Epithelial cell of proximal tubule (primary cell): Measurements from ENCODE around the gene RHD. TPM values are rescaled to one million over a fixed set of nuclear protein-coding genes. Genes with fewer than 3 reads are reported as not detected.
"Not testable (repeated sequence)": the region's sequence is repeated elsewhere in the genome, so short reads cannot be mapped to it uniquely, and the experiment has no call there.

ENCODE experiments used
- DNase-seq: peaks from one replicate; pipeline ENCODE4 v3.0.0-alpha.2; 2011; ENCODE audit warnings: low read depth
- H3K4me3 ChIP-seq: 2 replicates; pipeline ENCODE4 v1.5.1; 2011; ENCODE audit warnings: low read depth, mild to moderate bottlenecking, low read length
- total RNA-seq: library from RNA; depleted of rRNA; stranded (reverse); fragments of >200 nt; gene quantifications from 2 replicates; pipeline ENCODE4 v1.2.3, GENCODE V29; 2015
- TF ChIP-seq, protein P1 (sequence below): conservative IDR thresholded peaks from 2 replicates; pipeline ENCODE4 v1.5.1; 2012; ENCODE audit warnings: low read depth, mild to moderate bottlenecking, low read length

RHD gene
- total RNA-seq, 1 donor from 2014 or later: not detected

DNA sequence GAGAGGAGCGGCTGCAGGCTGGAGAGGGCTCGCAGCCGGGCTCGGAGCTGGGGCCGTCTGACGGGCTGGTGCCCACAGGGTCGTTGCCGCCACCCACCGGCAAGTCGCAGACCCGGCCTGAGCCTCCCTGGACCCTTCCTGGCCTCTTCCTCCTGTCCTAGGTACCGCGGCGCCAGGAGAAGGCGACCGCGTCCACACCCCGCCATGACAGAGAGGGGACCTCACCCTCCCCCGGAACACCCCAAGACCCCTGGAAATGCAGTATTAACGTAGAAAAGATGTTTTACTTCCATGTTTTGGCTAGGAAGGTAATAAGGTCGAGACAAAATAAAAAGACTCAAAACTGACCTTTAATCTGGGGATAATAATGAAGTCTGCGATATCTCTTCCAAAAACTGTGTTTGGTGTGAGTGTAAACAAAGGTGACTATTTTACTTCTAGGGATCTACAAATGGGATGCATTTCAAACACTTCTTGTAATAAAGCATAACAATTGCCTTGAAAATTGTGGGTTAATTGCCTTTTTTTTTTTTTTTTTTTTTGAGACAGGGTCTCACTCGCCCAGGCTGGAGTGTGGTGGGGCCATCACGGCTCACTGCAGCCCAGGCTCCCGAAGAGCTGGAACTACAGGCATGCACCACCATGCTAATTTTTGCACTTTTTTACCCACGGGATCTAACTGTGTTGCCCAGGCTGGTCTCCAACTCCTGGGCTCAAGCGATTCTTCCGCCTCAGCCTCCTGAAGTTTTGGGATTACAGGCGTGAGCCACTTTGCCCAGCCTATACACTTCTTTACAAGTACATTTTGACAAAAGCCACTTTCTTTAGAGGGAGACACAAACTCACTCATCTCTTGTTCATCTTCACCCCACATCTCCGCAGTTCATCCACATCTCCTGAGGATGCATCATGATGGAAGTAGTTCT lies 24.2 kb upstream of the RHD start:
- DNase-seq: no peak
- peak overlapping the region; percentile 71 for H3K4me3 ChIP-seq
- TF ChIP-seq, protein P1, sequence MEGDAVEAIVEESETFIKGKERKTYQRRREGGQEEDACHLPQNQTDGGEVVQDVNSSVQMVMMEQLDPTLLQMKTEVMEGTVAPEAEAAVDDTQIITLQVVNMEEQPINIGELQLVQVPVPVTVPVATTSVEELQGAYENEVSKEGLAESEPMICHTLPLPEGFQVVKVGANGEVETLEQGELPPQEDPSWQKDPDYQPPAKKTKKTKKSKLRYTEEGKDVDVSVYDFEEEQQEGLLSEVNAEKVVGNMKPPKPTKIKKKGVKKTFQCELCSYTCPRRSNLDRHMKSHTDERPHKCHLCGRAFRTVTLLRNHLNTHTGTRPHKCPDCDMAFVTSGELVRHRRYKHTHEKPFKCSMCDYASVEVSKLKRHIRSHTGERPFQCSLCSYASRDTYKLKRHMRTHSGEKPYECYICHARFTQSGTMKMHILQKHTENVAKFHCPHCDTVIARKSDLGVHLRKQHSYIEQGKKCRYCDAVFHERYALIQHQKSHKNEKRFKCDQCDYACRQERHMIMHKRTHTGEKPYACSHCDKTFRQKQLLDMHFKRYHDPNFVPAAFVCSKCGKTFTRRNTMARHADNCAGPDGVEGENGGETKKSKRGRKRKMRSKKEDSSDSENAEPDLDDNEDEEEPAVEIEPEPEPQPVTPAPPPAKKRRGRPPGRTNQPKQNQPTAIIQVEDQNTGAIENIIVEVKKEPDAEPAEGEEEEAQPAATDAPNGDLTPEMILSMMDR: peak; percentile 9

DNA sequence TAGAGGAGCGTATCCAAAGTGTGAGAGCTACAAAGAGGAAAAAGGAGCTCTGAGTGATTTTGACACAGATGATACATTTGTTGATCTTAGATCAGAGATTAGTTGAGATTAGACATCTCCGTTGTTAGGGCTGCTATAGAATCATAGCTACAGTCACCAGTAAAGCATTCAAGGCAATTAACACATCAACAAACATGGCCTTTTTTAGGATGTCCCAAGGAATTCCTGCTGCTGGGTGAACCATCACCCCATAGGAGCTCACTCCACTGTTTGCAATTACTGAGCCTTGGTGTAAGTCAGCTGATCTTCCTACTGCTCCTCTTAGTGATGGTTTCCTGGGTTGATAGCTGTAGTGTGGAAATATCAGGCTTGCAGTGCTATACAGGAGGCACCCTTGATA lies 18.4 kb upstream of the RHD start:
- H3K4me3 ChIP-seq: no peak overlapping the region
- TF ChIP-seq, protein P1: no peak
- no peak for DNase-seq

DNA sequence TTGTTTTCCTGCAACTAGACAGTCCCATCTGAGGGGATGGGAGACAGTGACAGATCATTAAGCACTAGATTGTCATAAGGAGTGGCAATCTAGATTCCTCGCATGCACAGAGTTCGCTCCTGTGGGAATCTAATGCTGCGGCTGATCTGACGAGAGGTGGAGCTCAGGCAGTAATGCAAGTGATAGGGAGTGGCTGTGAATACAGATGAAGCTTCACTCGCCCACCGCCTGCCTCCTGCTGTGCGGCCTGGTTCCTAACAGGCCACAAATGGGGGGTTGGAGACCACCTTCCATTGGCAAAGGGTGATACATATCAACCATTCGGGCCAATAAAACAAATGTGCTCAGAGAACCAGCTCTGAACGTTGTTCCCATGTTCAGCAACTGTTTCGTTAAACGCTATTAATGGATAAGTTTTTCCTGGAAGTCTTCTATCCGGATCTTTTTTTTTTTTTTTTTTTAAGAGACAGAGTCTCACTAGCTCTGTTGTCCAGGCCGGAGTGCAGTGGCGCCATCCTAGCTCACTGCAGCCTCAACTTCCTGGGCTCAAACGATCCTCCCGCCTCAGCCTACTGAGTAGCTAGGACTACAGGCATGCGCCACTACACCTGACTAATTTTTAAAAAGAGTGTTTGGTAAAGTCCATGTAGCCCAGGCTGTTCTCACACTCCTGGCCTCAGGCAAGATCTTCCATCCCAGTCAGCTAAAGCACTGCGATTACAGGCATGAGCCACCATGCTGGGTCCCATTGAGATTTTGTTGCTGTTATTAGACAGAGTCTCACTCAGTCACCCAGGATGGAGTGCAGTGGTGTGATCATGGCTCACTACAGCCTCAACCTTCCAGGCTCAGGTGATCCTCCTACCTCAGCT lies 16.4 kb upstream of the RHD start:
- DNase-seq: no peak

DNA sequence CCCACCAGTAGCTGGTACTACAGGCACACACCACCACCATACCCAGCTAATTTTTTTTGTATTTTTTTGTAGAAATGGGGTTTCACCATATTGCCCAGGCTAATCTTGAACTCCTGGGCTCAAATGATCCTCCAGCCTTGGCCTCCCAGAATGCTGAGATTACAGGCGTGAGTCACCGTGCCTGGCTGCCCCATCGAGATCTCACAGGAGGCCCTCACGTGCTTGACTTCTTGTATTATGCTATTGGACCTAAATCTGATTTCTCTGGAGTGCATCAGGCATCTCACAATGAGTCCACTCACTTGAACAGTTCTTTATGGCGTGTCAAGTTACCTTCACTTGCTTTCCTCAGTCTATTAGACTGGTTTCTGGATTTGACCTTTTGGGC lies 15.7 kb upstream of the RHD start:
- no peak overlapping the region for H3K4me3 ChIP-seq
- DNase-seq: no peak
- TF ChIP-seq, protein P1: no peak

More for the DNA sequence above, 16.4 kb upstream of the RHD start:
- no peak overlapping the region for H3K4me3 ChIP-seq
- TF ChIP-seq, protein P1: no peak

DNA sequence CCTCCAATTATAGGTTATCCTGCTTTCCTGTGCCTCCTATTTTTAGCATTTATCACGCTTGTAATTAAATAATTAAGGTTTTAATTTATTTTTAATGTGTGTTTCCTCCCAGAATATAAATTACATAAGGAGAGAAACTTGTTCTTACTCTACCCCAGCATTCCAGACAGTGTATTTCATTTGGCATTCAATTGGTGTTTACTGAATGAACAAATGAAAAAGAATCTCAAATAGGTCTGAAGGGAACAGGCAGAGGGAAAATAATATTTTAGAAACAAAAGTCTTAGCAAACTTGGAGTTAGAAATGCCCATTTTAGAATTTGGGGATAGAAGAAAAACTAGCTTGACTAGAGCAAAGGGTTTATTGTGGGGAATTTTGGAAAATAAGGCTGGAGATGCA lies 15.1 kb upstream of the RHD start:
- no peak overlapping the region for H3K4me3 ChIP-seq
- no peak for DNase-seq
- TF ChIP-seq, protein P1: no peak

DNA sequence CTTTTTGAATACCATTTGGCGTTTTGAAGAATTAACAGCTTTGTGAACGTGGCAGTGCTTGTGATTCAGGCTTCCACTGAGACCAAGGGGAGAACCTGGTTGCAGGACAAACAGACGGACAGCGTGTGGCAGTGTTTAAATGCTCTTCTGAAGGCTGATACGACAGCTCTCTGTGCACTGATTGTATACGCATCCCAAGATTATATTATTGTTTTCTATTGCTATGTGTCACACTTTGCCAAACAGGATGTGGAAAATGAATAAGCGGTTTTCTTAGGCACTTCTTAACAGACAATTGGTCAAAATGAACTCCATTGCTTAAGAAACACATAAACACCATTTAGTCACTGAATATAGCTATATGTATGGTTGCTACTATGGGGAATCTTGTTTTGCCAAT lies 12.5 kb upstream of the RHD start:
- TF ChIP-seq, protein P1: peak; percentile 11
- H3K4me3 ChIP-seq, DNase-seq: not testable (repeated sequence)

DNA sequence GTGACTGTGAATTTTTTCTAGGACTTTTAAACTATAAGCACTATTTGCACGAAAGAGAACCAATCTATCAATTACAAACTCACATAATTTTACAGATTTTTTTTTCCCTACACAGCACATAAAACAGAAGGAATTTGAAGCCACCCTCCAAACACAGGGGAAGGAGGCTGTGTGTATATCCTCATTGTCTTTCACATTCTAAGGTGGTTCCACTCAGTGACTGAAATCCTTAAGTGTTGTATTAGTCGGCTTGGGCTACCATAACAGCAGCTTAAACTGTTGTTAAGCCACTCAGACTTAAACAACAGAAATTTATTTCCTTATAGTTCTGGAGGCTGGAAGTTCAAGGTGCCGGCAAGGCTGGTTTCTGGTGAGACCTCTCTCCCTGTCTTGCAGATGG lies 12.0 kb upstream of the RHD start:
- not testable (repeated sequence) for H3K4me3 ChIP-seq, DNase-seq

DNA sequence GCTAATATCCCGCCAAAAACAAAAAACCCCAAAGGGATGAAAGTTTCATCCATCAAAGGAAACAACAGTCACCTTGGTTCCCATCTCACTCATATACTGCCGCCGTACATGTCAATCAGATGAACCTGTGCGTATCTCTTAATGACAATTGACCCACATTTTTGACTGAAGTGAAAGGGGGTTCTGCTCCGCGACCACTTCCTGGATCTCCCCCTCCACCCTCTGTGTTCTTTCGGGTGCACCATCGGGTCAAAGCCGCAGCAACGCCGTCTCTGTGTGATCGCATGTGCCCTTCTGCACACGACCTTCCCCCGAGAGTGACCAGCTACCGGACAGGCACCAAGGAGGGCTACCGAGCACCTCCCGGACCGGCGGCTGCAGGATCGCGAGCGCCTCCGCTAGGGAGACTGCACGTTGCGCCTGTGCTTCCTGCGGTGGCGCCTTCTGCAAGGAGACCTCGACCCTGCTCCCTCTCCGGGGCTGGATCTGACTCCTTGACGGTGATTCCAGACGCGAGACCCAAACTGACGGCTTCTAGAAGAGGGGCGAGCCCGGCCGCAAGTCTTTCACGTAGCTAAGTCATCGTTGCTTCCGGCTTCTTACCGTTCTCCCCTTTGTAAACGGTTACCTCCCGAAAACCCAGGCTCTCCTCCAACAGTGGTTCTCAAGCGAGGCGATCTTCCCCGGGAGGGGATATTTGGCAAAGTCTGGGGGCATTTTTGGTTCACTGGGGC lies 5.6 kb upstream of the RHD start:
- peak overlapping the region; percentile 65 for H3K4me3 ChIP-seq
- DNase-seq: not testable (repeated sequence)

DNA sequence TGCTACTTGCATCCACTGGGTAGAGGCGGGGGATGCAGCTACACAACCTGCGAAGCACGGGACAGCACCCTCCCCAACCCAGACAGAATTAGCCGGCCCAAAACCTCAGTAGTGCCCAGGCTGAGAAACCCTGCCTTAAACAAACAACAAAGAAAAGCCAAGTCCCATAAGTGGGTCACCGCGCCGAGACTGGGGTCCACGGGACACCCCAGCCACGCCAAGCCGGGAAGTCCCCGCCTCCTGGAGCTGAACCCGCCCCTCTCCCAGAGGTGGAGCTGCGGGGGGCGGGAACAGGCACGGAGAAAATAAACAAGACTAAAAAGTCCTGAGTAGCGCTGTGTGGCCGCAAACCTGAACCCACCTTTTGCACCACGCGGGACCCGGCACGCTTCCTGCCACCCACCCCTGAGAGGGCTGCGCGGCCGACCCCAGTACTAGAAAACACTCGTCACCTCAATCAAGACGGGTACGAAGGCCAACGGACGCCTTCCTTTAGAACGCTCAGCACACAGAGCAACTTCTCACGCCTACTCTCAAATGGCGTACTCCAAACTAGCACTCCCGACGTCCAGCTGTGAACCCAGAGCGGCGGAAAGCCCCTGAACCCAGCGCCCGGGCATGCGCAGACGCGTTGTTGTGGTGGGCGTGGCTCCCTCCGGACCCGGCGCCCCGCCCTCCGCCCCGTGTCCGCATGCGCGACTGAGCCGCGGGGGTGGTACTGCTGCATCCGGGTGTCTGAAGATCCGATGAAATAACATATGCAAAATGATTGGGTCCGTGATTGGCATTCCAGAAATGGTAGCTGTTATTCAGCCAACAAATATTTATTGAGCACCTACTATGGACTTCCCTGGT lies 4.8 kb upstream of the RHD start:
- DNase-seq: not testable (repeated sequence)

More for the DNA sequence above, 4.8 kb upstream of the RHD start:
- H3K4me3 ChIP-seq: peak overlapping the region; percentile 62
